Measurements from ENCODE around the gene MTO1. TPM values are rescaled to one million over a fixed set of nuclear protein-coding genes. Genes with fewer than 3 reads are reported as not detected.

Gene MTO1
- total RNA-seq, 2 donors from 2014 or later = 21.5 to 26.7 TPM

- H3K27me3 ChIP-seq (ENCODE audit: control insufficient read depth, insufficient read depth, low read length, poor library complexity, severe bottlenecking) = no peaks in the 10 kb centered on the region
- no peaks in the 10 kb centered on the region for H3K9me3 Mint-ChIP-seq
- no peaks in the 10 kb centered on the region for H3K27me3 Mint-ChIP-seq (ENCODE audit: insufficient read depth)
- TF ChIP-seq CTCF (conservative IDR thresholded peaks at IDR 0.05) = no peak
- no peak overlapping the region for H3K27ac ChIP-seq (ENCODE audit: low read depth, low read length)
- no peak for DNase-seq
- H3K4me1 Mint-ChIP-seq = no peaks in the 10 kb centered on the region
- no peaks in the 10 kb centered on the region for H3K9me3 ChIP-seq (ENCODE audit: control insufficient read depth, low read length)
- H3K4me3 Mint-ChIP-seq = no peak overlapping the region
- peaks cover 68% of the 10 kb centered on the region for H3K36me3 Mint-ChIP-seq (ENCODE audit: low read depth)
- H3K36me3 ChIP-seq (ENCODE audit: control insufficient read depth, insufficient read depth, low read length) = peaks cover 59% of the 10 kb centered on the region
- no peak overlapping the region for H3K9ac ChIP-seq (ENCODE audit: extremely low read depth, low read length, poor library complexity, severe bottlenecking)
- H3K4me1 ChIP-seq (ENCODE audit: control insufficient read depth, insufficient read depth, low read length) = no peaks in the 10 kb centered on the region
- H3K4me3 ChIP-seq (ENCODE audit: low read length) = no peak overlapping the region
- 95 to 98% methylated on average over 12 of the region's 12 CpGs for WGBS, 2 experiments (ENCODE audit: insufficient coverage in 1 of 2, insufficient read length in 1 of 2)
- no peak overlapping the region for H3K27ac Mint-ChIP-seq
Observed at GRCh38 chr6:73481969-73482368, 20.4 kb downstream of the MTO1 start.

- Mint-ChIP-seq H3K36me3 (ENCODE audit: low read depth) (peaks cover 73% of the 10 kb centered on the region), H3K4me3 (no peak overlapping the region), H3K27me3 (ENCODE audit: insufficient read depth) (no peaks in the 10 kb centered on the region), H3K9me3 (peaks cover 8% of the 10 kb centered on the region), H3K4me1 (no peaks in the 10 kb centered on the region), H3K27ac (no peak overlapping the region)
- peak; percentile 3 for DNase-seq
- H3K9ac ChIP-seq (ENCODE audit: extremely low read depth, low read length, poor library complexity, severe bottlenecking) = no peak overlapping the region
- no peak overlapping the region for H3K4me3 ChIP-seq (ENCODE audit: low read length)
- H3K27me3 ChIP-seq (ENCODE audit: control insufficient read depth, insufficient read depth, low read length, poor library complexity, severe bottlenecking) = no peaks in the 10 kb centered on the region
- H3K9me3 ChIP-seq (ENCODE audit: control insufficient read depth, low read length) = peaks cover 4% of the 10 kb centered on the region
- TF ChIP-seq CTCF (conservative IDR thresholded peaks at IDR 0.05) = no peak
- H3K36me3 ChIP-seq (ENCODE audit: control insufficient read depth, insufficient read depth, low read length) = peaks cover 69% of the 10 kb centered on the region
- no peaks in the 10 kb centered on the region for H3K4me1 ChIP-seq (ENCODE audit: control insufficient read depth, insufficient read depth, low read length)
- no peak overlapping the region for H3K27ac ChIP-seq (ENCODE audit: low read depth, low read length)
- 98 to 100% methylated on average over 1 to 2 of the region's 2 CpGs for WGBS, 2 experiments (ENCODE audit: insufficient coverage in 1 of 2, insufficient read length in 1 of 2)
Observed at GRCh38 chr6:73484438-73484837, 22.9 kb downstream of the MTO1 start.

- peaks cover 75% of the 10 kb centered on the region for H3K36me3 Mint-ChIP-seq (ENCODE audit: low read depth)
- no peak overlapping the region for H3K27ac Mint-ChIP-seq
- no peaks in the 10 kb centered on the region for H3K27me3 Mint-ChIP-seq (ENCODE audit: insufficient read depth)
- Histone ChIP-seq H3K36me3 (ENCODE audit: control insufficient read depth, insufficient read depth, low read length) (peaks cover 60% of the 10 kb centered on the region), H3K4me1 (ENCODE audit: control insufficient read depth, insufficient read depth, low read length) (no peaks in the 10 kb centered on the region), H3K9me3 (ENCODE audit: control insufficient read depth, low read length) (peaks cover 4% of the 10 kb centered on the region), H3K4me3 (ENCODE audit: low read length) (no peak overlapping the region), H3K27ac (ENCODE audit: low read depth, low read length) (no peak overlapping the region), H3K9ac (ENCODE audit: extremely low read depth, low read length, poor library complexity, severe bottlenecking) (no peak overlapping the region), H3K27me3 (ENCODE audit: control insufficient read depth, insufficient read depth, low read length, poor library complexity, severe bottlenecking) (no peaks in the 10 kb centered on the region)
- no peaks in the 10 kb centered on the region for H3K4me1 Mint-ChIP-seq
- TF ChIP-seq CTCF (conservative IDR thresholded peaks at IDR 0.05) = no peak
- WGBS, 2 experiments (ENCODE audit: insufficient coverage in 1 of 2, insufficient read length in 1 of 2) = 86 to 98% methylated on average over 1 to 7 of the region's 7 CpGs
- no peak overlapping the region for H3K4me3 Mint-ChIP-seq
- DNase-seq = peak; percentile 2
- peaks cover 11% of the 10 kb centered on the region for H3K9me3 Mint-ChIP-seq
Observed at GRCh38 chr6:73487473-73487872, 25.9 kb downstream of the MTO1 start.
